GM12878 (cell line): ENCODE results near the gene WWOX. TPM values are rescaled to one million over a fixed set of nuclear protein-coding genes. Genes with fewer than 3 reads are reported as not detected.

Experiments used
- ATAC-seq: fragments of 200-7000 bp; cut with Tn5 transposase; 3 replicates; pipeline ENCODE4 v1.9.1; 2020; ENCODE audit warnings: mild to moderate bottlenecking, moderate library complexity
- BruUV-seq: library from RNA; stranded (reverse); fragments of 400-500 nt; replicated peaks from 2 replicates; lab custom pipeline; 2021; lab: Mats Ljungman, UMichigan
- CTCF ChIA-PET: fragments of 300-600 bp; sonication (Branson Sonifier 250); formaldehyde crosslinking; extraction: SDS; loops from one replicate; lab custom pipeline; 2021; ENCODE audit warnings: inconsistent platforms; lab: Yijun Ruan, JAX
- POLR2A ChIA-PET: fragments of 350-600 bp; formaldehyde crosslinking; extraction: SDS; loops from one replicate; lab custom pipeline; 2021; ENCODE audit warnings: inconsistent platforms; lab: Charles Lee
- RAD21 ChIA-PET: fragments of 300-600 bp; sonication (Branson Sonifier 250); formaldehyde crosslinking; loops from one replicate; lab custom pipeline; 2023; ENCODE audit warnings: antibody characterized with exemption; ENCODE audit not compliant: unreplicated experiment; lab: Charles Lee
- SMC1A ChIA-PET: fragments of 300-600 bp; sonication (Branson Sonifier 250); formaldehyde crosslinking; loops from one replicate; lab custom pipeline; 2023; ENCODE audit not compliant: unreplicated experiment, uncharacterized antibody; lab: Charles Lee
- DNase-seq: peaks from one replicate; pipeline ENCODE4 v3.0.0-alpha.2; 2011; ENCODE audit warnings: low read depth, low spot score
- FAIRE-seq: peaks from 3 replicates; lab custom pipeline; 2011; peaks lifted over from hg19 to GRCh38; lab: Jason Lieb, UNC
- H2AFZ ChIP-seq: 2 replicates; pipeline ENCODE4 v1.6.0; 2011; ENCODE audit warnings: low read depth, low read length, control low read depth; ENCODE audit not compliant: control insufficient read depth
- H3K27ac ChIP-seq: 2 replicates; pipeline ENCODE4 v1.5.1; 2011; ENCODE audit warnings: control low read depth; ENCODE audit not compliant: control insufficient read depth, insufficient read depth
- H3K27me3 ChIP-seq, 2 experiments: replicated peaks in 1 of 2; 2 replicates each; pipeline versions ENCODE4 v1.6.0 to v1.6.1; 2011; ENCODE audit warnings: low read length in 1 of 2; ENCODE audit not compliant: control insufficient read depth in 2 of 2, insufficient read depth in 2 of 2
- H3K36me3 ChIP-seq, 2 experiments: 2 replicates each; pipeline ENCODE4 v1.5.1; 2011; ENCODE audit warnings: low read length in 1 of 2; ENCODE audit not compliant: control insufficient read depth in 2 of 2, insufficient read depth in 2 of 2
- H3K4me1 ChIP-seq: 2 replicates; pipeline ENCODE4 v1.6.1; 2011; ENCODE audit warnings: mild to moderate bottlenecking, low read length, moderate library complexity, mixed read lengths; ENCODE audit not compliant: control insufficient read depth, insufficient read depth
- H3K4me2 ChIP-seq: 2 replicates; pipeline ENCODE4 v1.6.0; 2011; ENCODE audit warnings: control low read depth; ENCODE audit not compliant: control insufficient read depth, insufficient read depth
- H3K4me3 ChIP-seq: fragments of 200-600 bp; sonication (generic); 2 replicates; pipeline ENCODE4 v1.5.1; 2016
- H3K79me2 ChIP-seq: 2 replicates; pipeline ENCODE4 v1.6.0; 2011; ENCODE audit warnings: low read length; ENCODE audit not compliant: control insufficient read depth, insufficient read depth
- H3K9ac ChIP-seq: 2 replicates; pipeline ENCODE4 v1.8.0; 2011; ENCODE audit warnings: low read length, control low read depth, mixed read lengths; ENCODE audit not compliant: control insufficient read depth, insufficient read depth
- H3K9me3 ChIP-seq: replicated peaks from 3 replicates; pipeline ENCODE4 v1.5.1; 2011; ENCODE audit warnings: mild to moderate bottlenecking, low read length; ENCODE audit not compliant: control insufficient read depth, insufficient read depth
- H4K20me1 ChIP-seq: 2 replicates; pipeline ENCODE4 v1.6.0; 2011; ENCODE audit not compliant: control insufficient read depth, insufficient read depth
- ASH2L ChIP-seq: fragments of 300-600, 200-600 bp; sonication (generic); IDR thresholded peaks from 2 replicates; pipeline ENCODE4 v1.6.1; 2017; ENCODE audit warnings: low read depth, mild to moderate bottlenecking, borderline replicate concordance
- BACH1 ChIP-seq: fragments of 450-650 bp; IDR thresholded peaks from 2 replicates; pipeline ENCODE4 v1.6.1; 2017; ENCODE audit warnings: mild to moderate bottlenecking, borderline replicate concordance
- ETV6 ChIP-seq, 2 experiments: fragments of 450-650 bp in 1 of 2; IDR thresholded peaks in 1 of 2; conservative IDR thresholded peaks in 1 of 2; 2 replicates each; pipeline ENCODE4 v1.6.1; 2014; ENCODE audit warnings: antibody characterized with exemption in 1 of 2, borderline replicate concordance in 1 of 2, low read depth in 1 of 2, mild to moderate bottlenecking in 1 of 2, moderate library complexity in 1 of 2
- FOXK2 ChIP-seq: fragments of 450-650 bp; IDR thresholded peaks from 2 replicates; pipeline ENCODE4 v1.6.1; 2017; ENCODE audit warnings: mild to moderate bottlenecking, moderate library complexity
- HDGF ChIP-seq: fragments of 450-650 bp; IDR thresholded peaks from 2 replicates; pipeline ENCODE4 v1.6.1; 2016; ENCODE audit warnings: antibody characterized with exemption
- IKZF2 ChIP-seq, 2 experiments: fragments of 450-650 bp; IDR thresholded peaks; 2 replicates each; pipeline ENCODE4 v1.6.1; 2017; ENCODE audit warnings: mild to moderate bottlenecking in 2 of 2, moderate library complexity in 2 of 2
- KDM1A ChIP-seq: fragments of 200-600 bp; sonication (generic); IDR thresholded peaks from 2 replicates; pipeline ENCODE4 v1.6.1; 2016; ENCODE audit warnings: borderline replicate concordance
- MTA3 ChIP-seq: IDR thresholded peaks from 2 replicates; pipeline ENCODE4 v1.6.1; 2012; ENCODE audit warnings: low read length, inconsistent platforms, borderline replicate concordance
- SMAD1 ChIP-seq: fragments of 450-650 bp; IDR thresholded peaks from 2 replicates; pipeline ENCODE4 v1.6.1; 2018; ENCODE audit warnings: mild to moderate bottlenecking, low read depth; ENCODE audit not compliant: partially characterized antibody
- STAT1 ChIP-seq: fragments of 450-650 bp; conservative IDR thresholded peaks from 2 replicates; pipeline ENCODE4 v1.6.1; 2014; ENCODE audit warnings: antibody characterized with exemption, mild to moderate bottlenecking
- TBL1XR1 ChIP-seq: IDR thresholded peaks from 2 replicates; pipeline ENCODE4 v1.6.1; 2012; ENCODE audit warnings: low read depth, low read length, improper control_type of control experiment
- TCF12 ChIP-seq: IDR thresholded peaks from 2 replicates; pipeline ENCODE4 v1.6.1; 2011; ENCODE audit warnings: low read depth, mild to moderate bottlenecking, low read length
- ZNF384 ChIP-seq: IDR thresholded peaks from 2 replicates; pipeline ENCODE4 v1.6.1; 2012; ENCODE audit warnings: low read depth, mild to moderate bottlenecking, low read length, improper control_type of control experiment, borderline replicate concordance
- WGBS: methylation state at CpG from one replicate; pipeline ENCODE4 v1.1.6; 2016; ENCODE audit warnings: low lambda C conversion rate; ENCODE audit not compliant: insufficient replicate concordance, insufficient coverage; ENCODE audit errors: missing lambda C conversion rate; 5-methylcytosine and 5-hydroxymethylcytosine counted together
- in situ Hi-C: fragments of 300-500 bp; cut with MboI; formaldehyde crosslinking; loops from 9 replicates; pipeline ENCODE4 v1.14.3; 2018; ENCODE audit warnings: mixed read lengths
- intact Hi-C: fragments of 100-400 bp; cut with micrococcal nuclease; formaldehyde crosslinking; loops from one replicate; pipeline ENCODE4 v1.14.2; 2022; ENCODE audit not compliant: unreplicated experiment
- polyA plus RNA-seq, 11 experiments: library from polyadenylated mRNA; depleted of rRNA in 4 of 11; unstranded in 6 of 11; stranded (reverse) in 5 of 11; fragments of >200 nt; fragmentation: Nextera tagmentation in 4 of 11; fragmentation: Illumina TruSeq in 1 of 11; extraction: Ambion mirVana in 4 of 11; extraction: Trizol in 1 of 11; gene quantifications; 1 replicate in 1 of 11; 2 replicates in 10 of 11; pipeline versions ENCODE4 v1.2.1 to v1.2.3, GENCODE V29; 2011 to 2016; ENCODE audit warnings: inconsistent platforms in 2 of 11, missing spikeins in 2 of 11, low read depth in 1 of 11
- total RNA-seq, 4 experiments: library from RNA; depleted of rRNA in 3 of 4; stranded (reverse); fragments of >200 nt in 3 of 4; fragmentation: Illumina TruSeq in 1 of 4; extraction: Trizol in 1 of 4; gene quantifications; 2 replicates each; pipeline versions ENCODE4 v1.2.1 to v1.2.3, GENCODE V29; 2013 to 2021
- TF ChIP-seq, protein P1 (sequence below): fragments of 450-650 bp; IDR thresholded peaks from 2 replicates; pipeline ENCODE4 v1.6.1; 2017; ENCODE audit warnings: mild to moderate bottlenecking, moderate library complexity
- TF ChIP-seq, protein P2 (sequence below): fragments of 450-650 bp; IDR thresholded peaks from 2 replicates; pipeline ENCODE4 v1.6.1; 2016; ENCODE audit warnings: mild to moderate bottlenecking

The WWOX gene
- total and polyA plus RNA-seq, 10 of the 15 experiments (the other 5 are each of a cell fraction or from before 2014, with no cell fraction given): 2.8 to 24.4 (median 17.8) TPM

DNA sequence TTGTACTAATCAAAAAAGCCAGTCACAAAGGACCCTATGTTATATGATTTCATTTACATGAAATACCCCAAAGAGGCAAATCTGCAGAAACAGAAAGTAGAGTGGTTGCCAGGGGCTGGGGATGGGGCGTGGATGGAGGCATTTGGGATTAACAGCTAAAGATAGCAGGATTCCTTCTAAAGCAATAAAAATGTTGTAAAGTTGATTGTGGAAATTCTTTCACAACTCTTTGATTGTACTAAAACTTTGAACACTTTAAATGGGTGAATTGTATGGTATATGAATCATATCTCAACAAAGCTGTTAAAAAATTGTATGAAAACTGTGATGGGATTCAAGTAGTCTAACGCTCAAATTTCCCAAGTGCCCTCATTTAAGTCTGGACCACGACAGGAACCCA, 870.3 kb downstream of the WWOX start:
- in situ Hi-C loops: no loop called here

More for the DNA sequence above, 870.3 kb downstream of the WWOX start:
- TF ChIP-seq, protein P1, sequence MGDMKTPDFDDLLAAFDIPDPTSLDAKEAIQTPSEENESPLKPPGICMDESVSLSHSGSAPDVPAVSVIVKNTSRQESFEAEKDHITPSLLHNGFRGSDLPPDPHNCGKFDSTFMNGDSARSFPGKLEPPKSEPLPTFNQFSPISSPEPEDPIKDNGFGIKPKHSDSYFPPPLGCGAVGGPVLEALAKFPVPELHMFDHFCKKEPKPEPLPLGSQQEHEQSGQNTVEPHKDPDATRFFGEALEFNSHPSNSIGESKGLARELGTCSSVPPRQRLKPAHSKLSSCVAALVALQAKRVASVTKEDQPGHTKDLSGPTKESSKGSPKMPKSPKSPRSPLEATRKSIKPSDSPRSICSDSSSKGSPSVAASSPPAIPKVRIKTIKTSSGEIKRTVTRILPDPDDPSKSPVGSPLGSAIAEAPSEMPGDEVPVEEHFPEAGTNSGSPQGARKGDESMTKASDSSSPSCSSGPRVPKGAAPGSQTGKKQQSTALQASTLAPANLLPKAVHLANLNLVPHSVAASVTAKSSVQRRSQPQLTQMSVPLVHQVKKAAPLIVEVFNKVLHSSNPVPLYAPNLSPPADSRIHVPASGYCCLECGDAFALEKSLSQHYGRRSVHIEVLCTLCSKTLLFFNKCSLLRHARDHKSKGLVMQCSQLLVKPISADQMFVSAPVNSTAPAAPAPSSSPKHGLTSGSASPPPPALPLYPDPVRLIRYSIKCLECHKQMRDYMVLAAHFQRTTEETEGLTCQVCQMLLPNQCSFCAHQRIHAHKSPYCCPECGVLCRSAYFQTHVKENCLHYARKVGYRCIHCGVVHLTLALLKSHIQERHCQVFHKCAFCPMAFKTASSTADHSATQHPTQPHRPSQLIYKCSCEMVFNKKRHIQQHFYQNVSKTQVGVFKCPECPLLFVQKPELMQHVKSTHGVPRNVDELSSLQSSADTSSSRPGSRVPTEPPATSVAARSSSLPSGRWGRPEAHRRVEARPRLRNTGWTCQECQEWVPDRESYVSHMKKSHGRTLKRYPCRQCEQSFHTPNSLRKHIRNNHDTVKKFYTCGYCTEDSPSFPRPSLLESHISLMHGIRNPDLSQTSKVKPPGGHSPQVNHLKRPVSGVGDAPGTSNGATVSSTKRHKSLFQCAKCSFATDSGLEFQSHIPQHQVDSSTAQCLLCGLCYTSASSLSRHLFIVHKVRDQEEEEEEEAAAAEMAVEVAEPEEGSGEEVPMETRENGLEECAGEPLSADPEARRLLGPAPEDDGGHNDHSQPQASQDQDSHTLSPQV: no peak
- no peak for TF ChIP-seq TBL1XR1
- no peak for TF ChIP-seq BACH1
- no peak for TF ChIP-seq ASH2L
- TF ChIP-seq STAT1: no peak
- no peak for TF ChIP-seq SMAD1
- no peak for TF ChIP-seq KDM1A
- no peak for TF ChIP-seq TCF12
- no peak for TF ChIP-seq ETV6 (conservative IDR thresholded peaks at IDR 0.05 in 1 of 2, IDR thresholded peaks at IDR 0.05 in 1 of 2; ENCODE audit: borderline replicate concordance in 1 of 2, low read depth in 1 of 2)
- TF ChIP-seq, protein P2, sequence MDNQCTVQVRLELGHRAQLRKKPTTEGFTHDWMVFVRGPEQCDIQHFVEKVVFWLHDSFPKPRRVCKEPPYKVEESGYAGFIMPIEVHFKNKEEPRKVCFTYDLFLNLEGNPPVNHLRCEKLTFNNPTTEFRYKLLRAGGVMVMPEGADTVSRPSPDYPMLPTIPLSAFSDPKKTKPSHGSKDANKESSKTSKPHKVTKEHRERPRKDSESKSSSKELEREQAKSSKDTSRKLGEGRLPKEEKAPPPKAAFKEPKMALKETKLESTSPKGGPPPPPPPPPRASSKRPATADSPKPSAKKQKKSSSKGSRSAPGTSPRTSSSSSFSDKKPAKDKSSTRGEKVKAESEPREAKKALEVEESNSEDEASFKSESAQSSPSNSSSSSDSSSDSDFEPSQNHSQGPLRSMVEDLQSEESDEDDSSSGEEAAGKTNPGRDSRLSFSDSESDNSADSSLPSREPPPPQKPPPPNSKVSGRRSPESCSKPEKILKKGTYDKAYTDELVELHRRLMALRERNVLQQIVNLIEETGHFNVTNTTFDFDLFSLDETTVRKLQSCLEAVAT: no peak
- TF ChIP-seq IKZF2 (IDR thresholded peaks at IDR 0.05): no peak
- no peak for TF ChIP-seq MTA3
- no peak for TF ChIP-seq ZNF384
- TF ChIP-seq HDGF: no peak
- no peak for TF ChIP-seq FOXK2
- Histone ChIP-seq H3K27ac (no peak overlapping the region), H3K36me3 (no peaks in the 10 kb centered on the region), H3K4me2 (no peak overlapping the region), H3K4me1 (no peaks in the 10 kb centered on the region), H3K79me2 (no peaks in the 10 kb centered on the region), H3K9ac (no peak overlapping the region), H3K4me3 (no peak overlapping the region), H3K9me3 (no peaks in the 10 kb centered on the region; the same call in 2 of the 3 replicates), H2AFZ (no peak overlapping the region), H3K27me3 (no peaks in the 10 kb centered on the region; a peak in 1 of 4 replicates), H4K20me1 (no peaks in the 10 kb centered on the region)
- ATAC-seq (no peak), DNase-seq (no peak), FAIRE-seq (no peak)
- POLR2A ChIA-PET: no interaction called here
- WGBS: 1% methylated on average over 3 of the region's 3 CpGs
- no TSS peak for BruUV-seq
- SMC1A ChIA-PET: no interaction called here
- RAD21 ChIA-PET: no interaction called here
- intact Hi-C loops: loop anchor here (10.0 kb wide), 1 partner anchor 495 kb away; no protein-coding TSS in a partner anchor
- CTCF ChIA-PET: no interaction called here
